Liver (tissue), 3 donors: ENCODE data around the gene CDC42BPB.

Experiments
- EGR1 ChIP-seq, 2 donors: IDR thresholded peaks; 2 replicates each; pipeline ENCODE4 v1.6.1; 2016 to 2018; ENCODE audit warnings: antibody characterized with exemption in 2 of 2, low read depth in 2 of 2
- GABPA ChIP-seq, 2 donors: IDR thresholded peaks in 1 of 2; conservative IDR thresholded peaks in 1 of 2; 2 replicates each; pipeline ENCODE4 v1.6.1; 2016; ENCODE audit warnings: antibody characterized with exemption in 2 of 2, mild to moderate bottlenecking in 1 of 2, moderate library complexity in 1 of 2
- JUND ChIP-seq, 2 donors: IDR thresholded peaks; 2 replicates each; pipeline ENCODE4 v1.6.1; 2016; ENCODE audit warnings: antibody characterized with exemption in 2 of 2
- RAD21 ChIP-seq, 2 donors: IDR thresholded peaks; 2 replicates each; pipeline ENCODE4 v1.6.1; 2016; ENCODE audit warnings: antibody characterized with exemption in 2 of 2, mild to moderate bottlenecking in 2 of 2
- SP1 ChIP-seq: IDR thresholded peaks from 2 replicates; pipeline ENCODE4 v1.6.1; 2018; ENCODE audit warnings: antibody characterized with exemption, mild to moderate bottlenecking
- TAF1 ChIP-seq: conservative IDR thresholded peaks from 2 replicates; pipeline ENCODE4 v1.6.1; 2016; ENCODE audit warnings: antibody characterized with exemption, mild to moderate bottlenecking
- TF ChIP-seq, protein P1 (sequence below): fragments of 150-350 bp; IDR thresholded peaks from 2 replicates; pipeline ENCODE4 v1.5.1; 2017; ENCODE audit warnings: improper control_type of control experiment, low read depth, low read length; ENCODE audit not compliant: missing input control
- TF ChIP-seq, protein P2 (sequence below): IDR thresholded peaks from 2 replicates; pipeline ENCODE4 v1.6.1; 2016; ENCODE audit warnings: antibody characterized with exemption
- TF ChIP-seq, protein P3 (sequence below): IDR thresholded peaks from 2 replicates; pipeline ENCODE4 v1.6.1; 2016; ENCODE audit warnings: antibody characterized with exemption, mild to moderate bottlenecking
- TF ChIP-seq, protein P4 (sequence below): IDR thresholded peaks from 2 replicates; pipeline ENCODE4 v1.6.1; 2016; ENCODE audit warnings: antibody characterized with exemption
- TF ChIP-seq, protein P5 (sequence below): IDR thresholded peaks from 2 replicates; pipeline ENCODE4 v1.6.1; 2016; ENCODE audit warnings: antibody characterized with exemption
- donor health status: healthy.
- donor health status: healthy.

DNA sequence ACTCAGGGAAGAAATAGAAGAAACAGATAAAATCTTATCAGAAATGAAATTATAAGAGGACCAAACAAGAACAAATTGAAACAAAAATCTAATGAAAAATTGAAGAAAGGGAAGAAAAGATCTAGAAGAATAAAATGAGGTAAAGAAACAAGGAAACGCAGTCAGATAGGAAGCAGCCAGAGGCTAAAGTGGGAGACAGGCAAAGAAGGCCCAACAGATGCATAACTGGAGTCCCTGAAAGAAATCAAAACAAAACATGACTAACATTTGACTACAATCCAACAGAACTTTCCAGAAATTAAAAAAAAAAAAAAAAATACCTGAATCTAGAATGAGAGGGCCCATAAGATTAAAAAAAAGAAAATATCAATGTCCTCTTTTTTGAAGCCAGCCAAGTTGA, 69.3 kb downstream of the CDC42BPB start:
- TF ChIP-seq, protein P1, sequence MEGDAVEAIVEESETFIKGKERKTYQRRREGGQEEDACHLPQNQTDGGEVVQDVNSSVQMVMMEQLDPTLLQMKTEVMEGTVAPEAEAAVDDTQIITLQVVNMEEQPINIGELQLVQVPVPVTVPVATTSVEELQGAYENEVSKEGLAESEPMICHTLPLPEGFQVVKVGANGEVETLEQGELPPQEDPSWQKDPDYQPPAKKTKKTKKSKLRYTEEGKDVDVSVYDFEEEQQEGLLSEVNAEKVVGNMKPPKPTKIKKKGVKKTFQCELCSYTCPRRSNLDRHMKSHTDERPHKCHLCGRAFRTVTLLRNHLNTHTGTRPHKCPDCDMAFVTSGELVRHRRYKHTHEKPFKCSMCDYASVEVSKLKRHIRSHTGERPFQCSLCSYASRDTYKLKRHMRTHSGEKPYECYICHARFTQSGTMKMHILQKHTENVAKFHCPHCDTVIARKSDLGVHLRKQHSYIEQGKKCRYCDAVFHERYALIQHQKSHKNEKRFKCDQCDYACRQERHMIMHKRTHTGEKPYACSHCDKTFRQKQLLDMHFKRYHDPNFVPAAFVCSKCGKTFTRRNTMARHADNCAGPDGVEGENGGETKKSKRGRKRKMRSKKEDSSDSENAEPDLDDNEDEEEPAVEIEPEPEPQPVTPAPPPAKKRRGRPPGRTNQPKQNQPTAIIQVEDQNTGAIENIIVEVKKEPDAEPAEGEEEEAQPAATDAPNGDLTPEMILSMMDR, result no peak
- TF ChIP-seq, protein P2, sequence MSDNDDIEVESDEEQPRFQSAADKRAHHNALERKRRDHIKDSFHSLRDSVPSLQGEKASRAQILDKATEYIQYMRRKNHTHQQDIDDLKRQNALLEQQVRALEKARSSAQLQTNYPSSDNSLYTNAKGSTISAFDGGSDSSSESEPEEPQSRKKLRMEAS, result no peak
- TF ChIP-seq TAF1 (no peak), SP1 (no peak), GABPA (IDR thresholded peaks at IDR 0.05 in 1 of 2, conservative IDR thresholded peaks at IDR 0.05 in 1 of 2) (no peak), JUND (IDR thresholded peaks at IDR 0.05) (no peak), RAD21 (IDR thresholded peaks at IDR 0.05) (no peak), EGR1 (IDR thresholded peaks at IDR 0.05; ENCODE audit: low read depth in 2 of 2) (no peak)
- TF ChIP-seq, protein P3, sequence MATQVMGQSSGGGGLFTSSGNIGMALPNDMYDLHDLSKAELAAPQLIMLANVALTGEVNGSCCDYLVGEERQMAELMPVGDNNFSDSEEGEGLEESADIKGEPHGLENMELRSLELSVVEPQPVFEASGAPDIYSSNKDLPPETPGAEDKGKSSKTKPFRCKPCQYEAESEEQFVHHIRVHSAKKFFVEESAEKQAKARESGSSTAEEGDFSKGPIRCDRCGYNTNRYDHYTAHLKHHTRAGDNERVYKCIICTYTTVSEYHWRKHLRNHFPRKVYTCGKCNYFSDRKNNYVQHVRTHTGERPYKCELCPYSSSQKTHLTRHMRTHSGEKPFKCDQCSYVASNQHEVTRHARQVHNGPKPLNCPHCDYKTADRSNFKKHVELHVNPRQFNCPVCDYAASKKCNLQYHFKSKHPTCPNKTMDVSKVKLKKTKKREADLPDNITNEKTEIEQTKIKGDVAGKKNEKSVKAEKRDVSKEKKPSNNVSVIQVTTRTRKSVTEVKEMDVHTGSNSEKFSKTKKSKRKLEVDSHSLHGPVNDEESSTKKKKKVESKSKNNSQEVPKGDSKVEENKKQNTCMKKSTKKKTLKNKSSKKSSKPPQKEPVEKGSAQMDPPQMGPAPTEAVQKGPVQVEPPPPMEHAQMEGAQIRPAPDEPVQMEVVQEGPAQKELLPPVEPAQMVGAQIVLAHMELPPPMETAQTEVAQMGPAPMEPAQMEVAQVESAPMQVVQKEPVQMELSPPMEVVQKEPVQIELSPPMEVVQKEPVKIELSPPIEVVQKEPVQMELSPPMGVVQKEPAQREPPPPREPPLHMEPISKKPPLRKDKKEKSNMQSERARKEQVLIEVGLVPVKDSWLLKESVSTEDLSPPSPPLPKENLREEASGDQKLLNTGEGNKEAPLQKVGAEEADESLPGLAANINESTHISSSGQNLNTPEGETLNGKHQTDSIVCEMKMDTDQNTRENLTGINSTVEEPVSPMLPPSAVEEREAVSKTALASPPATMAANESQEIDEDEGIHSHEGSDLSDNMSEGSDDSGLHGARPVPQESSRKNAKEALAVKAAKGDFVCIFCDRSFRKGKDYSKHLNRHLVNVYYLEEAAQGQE, result no peak
- TF ChIP-seq, protein P4, sequence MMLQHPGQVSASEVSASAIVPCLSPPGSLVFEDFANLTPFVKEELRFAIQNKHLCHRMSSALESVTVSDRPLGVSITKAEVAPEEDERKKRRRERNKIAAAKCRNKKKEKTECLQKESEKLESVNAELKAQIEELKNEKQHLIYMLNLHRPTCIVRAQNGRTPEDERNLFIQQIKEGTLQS, result no peak
- TF ChIP-seq, protein P5, sequence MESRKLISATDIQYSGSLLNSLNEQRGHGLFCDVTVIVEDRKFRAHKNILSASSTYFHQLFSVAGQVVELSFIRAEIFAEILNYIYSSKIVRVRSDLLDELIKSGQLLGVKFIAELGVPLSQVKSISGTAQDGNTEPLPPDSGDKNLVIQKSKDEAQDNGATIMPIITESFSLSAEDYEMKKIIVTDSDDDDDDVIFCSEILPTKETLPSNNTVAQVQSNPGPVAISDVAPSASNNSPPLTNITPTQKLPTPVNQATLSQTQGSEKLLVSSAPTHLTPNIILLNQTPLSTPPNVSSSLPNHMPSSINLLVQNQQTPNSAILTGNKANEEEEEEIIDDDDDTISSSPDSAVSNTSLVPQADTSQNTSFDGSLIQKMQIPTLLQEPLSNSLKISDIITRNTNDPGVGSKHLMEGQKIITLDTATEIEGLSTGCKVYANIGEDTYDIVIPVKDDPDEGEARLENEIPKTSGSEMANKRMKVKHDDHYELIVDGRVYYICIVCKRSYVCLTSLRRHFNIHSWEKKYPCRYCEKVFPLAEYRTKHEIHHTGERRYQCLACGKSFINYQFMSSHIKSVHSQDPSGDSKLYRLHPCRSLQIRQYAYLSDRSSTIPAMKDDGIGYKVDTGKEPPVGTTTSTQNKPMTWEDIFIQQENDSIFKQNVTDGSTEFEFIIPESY, result no peak
